ENCODE data around the gene LRRC26. TPM values are rescaled to one million over a fixed set of nuclear protein-coding genes. Genes with fewer than 3 reads are reported as not detected.

LRRC26 gene
- polyA plus RNA-seq, 2 of the 4 experiments (the other 2 are of a cell fraction), result 0.08 to 1.0 TPM

GRCh38 chr9:137179761-137180160, 9.9 kb upstream of the LRRC26 start:
- ATAC-seq (no peak), DNase-seq (ENCODE audit: low read depth in 1 of 2, low spot score in 1 of 2) (no peak), FAIRE-seq (no peak)
- CTCF ChIA-PET, result interaction anchor here (0.6 to 16.5 kb wide), 6 partner anchors 10 to 179 kb away, joined by 3 to 156 read pairs (median 18); partner anchors contain the start of genes ANAPC2, LRRC26 and SSNA1
- no peak overlapping the region for H3K4me3 ChIP-seq
- H3K27ac ChIP-seq, result no peak overlapping the region
- POLR2A ChIA-PET, result interaction anchor here (1.2 kb wide), 1 partner anchor 61 kb away, joined by 3 read pairs; the partner anchor contains the start of gene TUBB4B
- TF ChIP-seq ATOH8 (CRISPR knock-in tag; IDR thresholded peaks at IDR 0.05; ENCODE audit: low read depth) (no peak), RCOR1 (IDR thresholded peaks at IDR 0.05; ENCODE audit: low read depth, low read length) (no peak), FOSL2 (IDR thresholded peaks at IDR 0.05) (no peak), FOSL2 (CRISPR knock-in tag; IDR thresholded peaks at IDR 0.05) (no peak), HOXA7 (CRISPR knock-in tag; IDR thresholded peaks at IDR 0.05) (no peak), ESRRA (IDR thresholded peaks at IDR 0.05; ENCODE audit: borderline replicate concordance, low read length) (no peak), ZSCAN20 (CRISPR knock-in tag; IDR thresholded peaks at IDR 0.05) (no peak), MAFK (IDR thresholded peaks at IDR 0.05; ENCODE audit: partially characterized antibody) (no peak), MYC (IDR thresholded peaks at IDR 0.05; ENCODE audit: borderline replicate concordance, low read length) (no peak), NPAS2 (CRISPR knock-in tag; IDR thresholded peaks at IDR 0.05; ENCODE audit: borderline replicate concordance) (no peak), E2F6 (IDR thresholded peaks at IDR 0.05; ENCODE audit: borderline replicate concordance, low read depth) (no peak), HOXB5 (CRISPR knock-in tag; IDR thresholded peaks at IDR 0.05) (no peak), RAD21 (conservative IDR thresholded peaks at IDR 0.05 in 1 of 2, IDR thresholded peaks at IDR 0.05 in 1 of 2) (no peak)
- no peaks in the 10 kb centered on the region for H3K4me1 ChIP-seq
- 92% methylated on average over 16 of the region's 17 CpGs for WGBS (ENCODE audit: missing lambda C conversion rate)
- H3K4me2 ChIP-seq, result no peak overlapping the region
- H3K9me3 ChIP-seq, result no peaks in the 10 kb centered on the region

- CTCF ChIA-PET, result interaction anchor here (0.6 to 16.5 kb wide), 8 partner anchors 10 to 59 kb away, joined by 3 to 156 read pairs (median 8); partner anchors contain the start of genes ANAPC2, LRRC26 and SSNA1
- H3K27ac ChIP-seq, result no peak overlapping the region
These were observed 9.2 kb upstream of the LRRC26 start for GRCh38 chr9:137178939-137179630.

GRCh38 chr9:137178201-137178938, 8.5 kb upstream of the LRRC26 start:
- no peak for FAIRE-seq
- WGBS (ENCODE audit: missing lambda C conversion rate), result 93% methylated on average over 23 of the region's 23 CpGs
- ChIA-PET CTCF (interaction anchor here (0.6 to 16.5 kb wide), 9 partner anchors 9 to 59 kb away, joined by 3 to 156 read pairs (median 8); partner anchors contain the start of genes ANAPC2, LRRC26 and SSNA1), POLR2A (no interaction called here)
- no peak for ATAC-seq
- TF ChIP-seq REST (IDR thresholded peaks at IDR 0.05), result no peak
- no peak for TF ChIP-seq NFE2L2 (conservative IDR thresholded peaks at IDR 0.05; ENCODE audit: low read length)
- no peak for TF ChIP-seq KDM5A (IDR thresholded peaks at IDR 0.05)
- no peak for TF ChIP-seq RARB (CRISPR knock-in tag; IDR thresholded peaks at IDR 0.05)
- no peak for TF ChIP-seq CBX8 (IDR thresholded peaks at IDR 0.05)
- no peak for TF ChIP-seq MAX (IDR thresholded peaks at IDR 0.05)
- TF ChIP-seq TFCP2L1 (CRISPR knock-in tag; IDR thresholded peaks at IDR 0.05), result no peak
- no peak for TF ChIP-seq PBX3 (IDR thresholded peaks at IDR 0.05)
- Histone ChIP-seq H3K4me2 (no peak overlapping the region), H3K27ac (no peak overlapping the region), H3K4me3 (no peak overlapping the region), H3K9me3 (no peaks in the 10 kb centered on the region), H3K4me1 (no peaks in the 10 kb centered on the region)
- DNase-seq (ENCODE audit: low read depth in 1 of 2, low spot score in 1 of 2), result no peak

More at GRCh38 chr9:137178939-137179630, 9.2 kb upstream of the LRRC26 start:
- POLR2A ChIA-PET, result no interaction called here
- no peak for FAIRE-seq
- H3K9me3 ChIP-seq, result no peaks in the 10 kb centered on the region
- 88% methylated on average over 17 of the region's 19 CpGs for WGBS (ENCODE audit: missing lambda C conversion rate)
- no peak overlapping the region for H3K4me2 ChIP-seq
- DNase-seq (ENCODE audit: low read depth in 1 of 2, low spot score in 1 of 2), result no peak
- H3K4me3 ChIP-seq, result no peak overlapping the region
- no peak for ATAC-seq
- TF ChIP-seq RAD21 (conservative IDR thresholded peaks at IDR 0.05 in 1 of 2, IDR thresholded peaks at IDR 0.05 in 1 of 2) (no peak), FOXS1 (CRISPR knock-in tag; IDR thresholded peaks at IDR 0.05) (no peak), POLR2A (IDR thresholded peaks at IDR 0.05; ENCODE audit: low read length) (no peak), MAFK (IDR thresholded peaks at IDR 0.05; ENCODE audit: partially characterized antibody) (no peak)
- H3K4me1 ChIP-seq, result no peaks in the 10 kb centered on the region

Data from A549 (cell line).